Activated CD8-positive, alpha-beta memory T cell treated with anti-CD3 and anti-CD28 coated beads for 36 hours (primary cell): ENCODE results near the gene PCSK9. TPM values are rescaled to one million over a fixed set of nuclear protein-coding genes. Genes with fewer than 3 reads are reported as not detected.

ENCODE experiments used
- CTCF ChIA-PET: fragments of 350-600 bp; sonication (Branson Sonifier 250); formaldehyde crosslinking; loops from one replicate; lab custom pipeline; 2021; ENCODE audit warnings: antibody characterized with exemption; lab: Charles Lee
- POLR2A ChIA-PET: fragments of 350-600 bp; sonication (Branson Sonifier 250); formaldehyde crosslinking; loops from one replicate; lab custom pipeline; 2021; ENCODE audit warnings: antibody characterized with exemption; lab: Charles Lee
- total RNA-seq, 2 experiments: library from RNA; stranded (reverse); gene quantifications; one replicate each; pipeline ENCODE4 v1.2.3, GENCODE V29; 2021

Gene PCSK9
- total RNA-seq, 2 experiments from 2014 or later: not detected

- POLR2A ChIA-PET: no interaction called here
These were observed 14.1 kb downstream of the PCSK9 start for GRCh38 chr1:55053265-55053954.

DNA sequence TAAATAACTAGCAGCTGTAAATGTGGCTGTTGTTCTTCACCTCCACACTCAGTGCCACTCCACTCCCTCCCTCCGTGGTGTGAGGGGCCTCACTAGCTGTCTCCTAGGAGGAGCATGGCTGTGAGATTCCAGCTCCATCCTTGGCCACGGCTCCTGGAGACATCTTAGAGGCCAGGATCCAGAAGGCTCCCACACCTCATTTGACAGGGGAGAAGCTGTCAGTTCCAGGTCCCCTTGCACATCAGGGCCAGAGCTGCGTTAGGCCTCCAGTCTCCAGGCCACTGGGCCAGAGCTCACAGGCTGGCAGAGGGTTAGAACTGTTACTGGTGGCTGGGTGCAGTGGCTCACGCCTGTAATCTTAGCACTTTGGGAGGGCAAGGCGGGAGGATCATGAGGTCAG is 15.0 kb downstream of the PCSK9 start:
- CTCF ChIA-PET: interaction anchor here (1.0 kb wide), 1 partner anchor 9 kb away, joined by 3 read pairs; no protein-coding TSS in a partner anchor
- POLR2A ChIA-PET: no interaction called here

More at GRCh38 chr1:55053265-55053954, 14.1 kb downstream of the PCSK9 start:
- CTCF ChIA-PET: no interaction called here

GRCh38 chr1:55055084-55055882 is 15.9 kb downstream of the PCSK9 start:
- POLR2A ChIA-PET: no interaction called here
- CTCF ChIA-PET: interaction anchor here (1.0 kb wide), 1 partner anchor 10 kb away, joined by 3 read pairs; no protein-coding TSS in a partner anchor

- POLR2A ChIA-PET: no interaction called here
- CTCF ChIA-PET: no interaction called here
These were observed 16.7 kb downstream of the PCSK9 start for GRCh38 chr1:55055951-55056631.

- ChIA-PET CTCF (no interaction called here), POLR2A (no interaction called here)
These were observed 17.3 kb downstream of the PCSK9 start for GRCh38 chr1:55056632-55056992.

DNA sequence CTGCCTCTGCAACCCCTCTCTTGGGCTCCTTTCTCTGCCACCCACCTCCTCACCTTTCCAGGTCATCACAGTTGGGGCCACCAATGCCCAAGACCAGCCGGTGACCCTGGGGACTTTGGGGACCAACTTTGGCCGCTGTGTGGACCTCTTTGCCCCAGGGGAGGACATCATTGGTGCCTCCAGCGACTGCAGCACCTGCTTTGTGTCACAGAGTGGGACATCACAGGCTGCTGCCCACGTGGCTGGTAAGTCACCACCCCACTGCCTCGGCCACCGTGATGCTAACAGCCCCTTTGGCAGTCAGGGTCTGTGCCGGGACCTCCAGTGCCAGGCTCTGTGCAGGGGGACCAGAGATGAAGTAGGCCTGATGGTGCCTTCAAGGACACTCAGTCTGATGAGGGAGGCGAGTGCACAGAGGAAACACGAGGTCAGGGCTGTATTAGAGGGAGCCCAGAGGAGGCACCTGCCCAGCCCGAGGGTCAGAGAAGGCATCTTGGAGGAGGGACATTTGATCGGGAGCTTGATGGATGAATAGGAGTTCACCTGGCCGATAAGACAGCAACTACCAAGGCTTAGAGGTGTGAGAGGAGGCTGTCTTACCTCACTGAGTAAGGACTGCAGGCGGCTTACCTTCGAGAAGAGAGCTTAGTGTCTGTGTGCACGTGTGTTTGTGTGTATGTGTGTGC is 18.1 kb downstream of the PCSK9 start:
- ChIA-PET POLR2A (no interaction called here), CTCF (no interaction called here)

- ChIA-PET POLR2A (no interaction called here), CTCF (no interaction called here)
These were observed 18.6 kb downstream of the PCSK9 start for GRCh38 chr1:55057956-55058298.

DNA sequence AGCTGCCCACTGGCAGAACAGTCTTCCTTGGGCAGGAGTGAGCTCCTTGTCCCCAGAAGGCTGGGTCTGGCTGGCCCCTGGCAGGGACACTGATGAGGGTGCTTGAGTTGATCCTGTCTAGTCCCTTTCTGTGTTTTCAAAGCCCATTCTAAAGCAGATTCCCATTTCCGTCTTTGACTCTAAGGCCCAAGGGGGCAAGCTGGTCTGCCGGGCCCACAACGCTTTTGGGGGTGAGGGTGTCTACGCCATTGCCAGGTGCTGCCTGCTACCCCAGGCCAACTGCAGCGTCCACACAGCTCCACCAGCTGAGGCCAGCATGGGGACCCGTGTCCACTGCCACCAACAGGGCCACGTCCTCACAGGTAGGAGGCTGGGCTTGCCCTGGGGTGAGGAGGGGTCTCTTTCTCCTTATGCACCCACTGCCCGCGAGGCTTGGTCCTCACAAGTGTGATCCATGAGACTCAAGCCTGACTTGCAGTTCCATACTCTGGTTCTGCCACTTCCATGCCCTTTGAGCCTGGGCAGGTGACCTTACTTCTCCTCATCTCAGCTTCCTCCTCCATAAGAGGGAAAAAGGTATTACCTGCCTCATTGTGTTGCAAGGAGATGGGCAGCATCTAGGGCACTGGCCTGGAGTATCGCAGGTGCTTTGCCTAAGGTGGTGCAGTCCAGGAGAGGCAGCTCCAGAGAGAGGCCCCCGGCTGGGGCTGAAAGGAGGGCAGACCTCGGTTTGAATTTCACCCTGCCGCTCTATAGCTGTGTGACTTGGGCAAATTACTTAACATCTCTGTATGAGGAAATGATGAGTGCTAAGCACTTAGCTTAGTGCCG is 20.2 kb downstream of the PCSK9 start:
- POLR2A ChIA-PET: no interaction called here
- CTCF ChIA-PET: no interaction called here

GRCh38 chr1:55060133-55060999 is 21.0 kb downstream of the PCSK9 start:
- CTCF ChIA-PET: no interaction called here

DNA sequence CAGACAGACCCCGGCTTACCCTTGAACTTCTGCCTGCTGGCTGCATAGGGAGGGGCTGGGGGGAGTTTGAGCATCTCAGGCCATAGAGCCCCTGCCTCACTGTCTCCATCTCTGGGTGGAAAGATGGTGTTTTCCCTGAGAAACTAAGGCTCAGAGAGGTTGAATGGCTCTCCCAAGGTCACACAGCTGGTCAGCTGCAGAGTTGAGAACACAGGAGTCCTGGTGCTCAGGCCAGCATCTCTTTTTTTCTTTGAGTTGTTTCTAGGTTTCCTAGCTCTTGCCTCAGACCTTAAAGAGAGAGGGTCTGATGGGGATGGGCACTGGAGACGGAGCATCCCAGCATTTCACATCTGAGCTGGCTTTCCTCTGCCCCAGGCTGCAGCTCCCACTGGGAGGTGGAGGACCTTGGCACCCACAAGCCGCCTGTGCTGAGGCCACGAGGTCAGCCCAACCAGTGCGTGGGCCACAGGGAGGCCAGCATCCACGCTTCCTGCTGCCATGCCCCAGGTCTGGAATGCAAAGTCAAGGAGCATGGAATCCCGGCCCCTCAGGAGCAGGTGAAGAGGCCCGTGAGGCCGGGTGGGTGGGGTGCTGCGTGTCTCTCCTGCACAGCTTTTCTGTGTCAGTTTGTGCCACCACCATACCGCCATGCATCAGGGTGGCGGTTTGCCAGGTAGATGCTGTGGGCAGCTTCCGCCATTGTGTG is 21.8 kb downstream of the PCSK9 start:
- POLR2A ChIA-PET: no interaction called here
- CTCF ChIA-PET: no interaction called here

More at GRCh38 chr1:55060133-55060999, 21.0 kb downstream of the PCSK9 start:
- POLR2A ChIA-PET: no interaction called here

DNA sequence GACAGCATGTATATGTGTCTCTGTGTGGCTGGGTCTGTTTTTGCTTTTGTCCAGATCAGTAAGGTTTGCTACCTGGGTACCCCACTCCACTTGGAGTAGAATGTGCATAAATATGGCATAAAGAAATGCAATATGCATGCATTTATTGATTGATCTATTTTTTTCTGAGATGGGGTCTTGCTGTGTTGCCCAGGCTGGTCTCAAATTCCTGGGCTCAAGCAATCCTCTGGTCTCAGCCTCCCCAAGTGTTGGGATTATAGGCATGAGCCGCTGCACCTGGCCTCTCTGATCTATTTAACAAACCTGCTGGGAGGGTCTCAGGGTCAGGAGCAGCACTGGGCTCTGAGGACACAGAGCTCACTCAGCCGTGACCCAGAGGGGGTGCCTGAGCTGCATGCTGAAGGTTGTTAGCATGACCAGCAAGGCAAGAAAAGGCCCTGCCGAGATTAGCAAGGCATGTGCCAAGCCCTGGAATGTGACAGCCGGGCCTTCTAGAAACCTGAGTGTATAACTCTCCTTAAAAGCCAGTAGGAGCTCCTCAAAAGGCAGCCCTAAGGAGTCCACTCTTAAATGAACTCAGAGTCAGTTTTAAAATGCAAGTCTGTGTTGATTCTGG is 22.5 kb downstream of the PCSK9 start:
- ChIA-PET CTCF (no interaction called here), POLR2A (no interaction called here)

DNA sequence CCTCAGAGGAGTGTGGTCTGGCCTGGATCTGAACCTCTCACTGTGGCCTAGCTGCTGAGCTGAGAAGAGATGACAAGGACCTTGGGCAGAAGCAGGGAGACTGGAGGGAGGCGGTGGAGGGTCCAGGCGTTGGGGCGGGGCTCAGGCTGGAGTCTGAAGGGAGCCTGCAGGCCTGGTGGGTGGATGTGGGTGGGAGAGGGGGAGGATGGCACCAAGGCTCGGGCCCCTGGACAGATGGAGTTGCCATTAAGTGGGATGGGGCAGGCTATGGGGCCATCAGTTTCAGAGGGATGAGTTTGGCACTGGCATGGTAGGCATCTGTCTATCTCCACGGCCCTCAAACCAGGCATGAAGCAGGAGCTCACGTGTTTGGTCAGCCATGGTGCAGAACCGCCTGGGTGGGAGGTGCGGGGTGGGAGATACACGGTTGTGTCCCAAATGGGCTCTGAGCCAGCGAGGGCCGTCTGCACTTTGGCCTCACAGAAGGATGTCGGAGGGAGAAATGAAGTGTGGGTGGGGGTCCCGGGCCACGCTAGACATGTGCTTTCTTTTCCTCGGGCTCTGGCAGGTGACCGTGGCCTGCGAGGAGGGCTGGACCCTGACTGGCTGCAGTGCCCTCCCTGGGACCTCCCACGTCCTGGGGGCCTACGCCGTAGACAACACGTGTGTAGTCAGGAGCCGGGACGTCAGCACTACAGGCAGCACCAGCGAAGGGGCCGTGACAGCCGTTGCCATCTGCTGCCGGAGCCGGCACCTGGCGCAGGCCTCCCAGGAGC is 23.6 kb downstream of the PCSK9 start:
- ChIA-PET CTCF (no interaction called here), POLR2A (no interaction called here)

DNA sequence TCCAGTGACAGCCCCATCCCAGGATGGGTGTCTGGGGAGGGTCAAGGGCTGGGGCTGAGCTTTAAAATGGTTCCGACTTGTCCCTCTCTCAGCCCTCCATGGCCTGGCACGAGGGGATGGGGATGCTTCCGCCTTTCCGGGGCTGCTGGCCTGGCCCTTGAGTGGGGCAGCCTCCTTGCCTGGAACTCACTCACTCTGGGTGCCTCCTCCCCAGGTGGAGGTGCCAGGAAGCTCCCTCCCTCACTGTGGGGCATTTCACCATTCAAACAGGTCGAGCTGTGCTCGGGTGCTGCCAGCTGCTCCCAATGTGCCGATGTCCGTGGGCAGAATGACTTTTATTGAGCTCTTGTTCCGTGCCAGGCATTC is 24.2 kb downstream of the PCSK9 start:
- POLR2A ChIA-PET: no interaction called here
- CTCF ChIA-PET: no interaction called here

- ChIA-PET POLR2A (no interaction called here), CTCF (no interaction called here)
These were observed 24.8 kb downstream of the PCSK9 start for GRCh38 chr1:55064071-55064581.

GRCh38 chr1:55064861-55065263 is 25.5 kb downstream of the PCSK9 start:
- POLR2A ChIA-PET: no interaction called here

GRCh38 chr1:55065648-55066047 is 26.3 kb downstream of the PCSK9 start:
- ChIA-PET POLR2A (interaction anchor here (0.6 kb wide), 1 partner anchor 188 kb away, joined by 8 read pairs; no protein-coding TSS in a partner anchor), CTCF (no interaction called here)

More at GRCh38 chr1:55064861-55065263, 25.5 kb downstream of the PCSK9 start:
- CTCF ChIA-PET: no interaction called here
